Measurements from ENCODE around the gene SINHCAF.

DNA sequence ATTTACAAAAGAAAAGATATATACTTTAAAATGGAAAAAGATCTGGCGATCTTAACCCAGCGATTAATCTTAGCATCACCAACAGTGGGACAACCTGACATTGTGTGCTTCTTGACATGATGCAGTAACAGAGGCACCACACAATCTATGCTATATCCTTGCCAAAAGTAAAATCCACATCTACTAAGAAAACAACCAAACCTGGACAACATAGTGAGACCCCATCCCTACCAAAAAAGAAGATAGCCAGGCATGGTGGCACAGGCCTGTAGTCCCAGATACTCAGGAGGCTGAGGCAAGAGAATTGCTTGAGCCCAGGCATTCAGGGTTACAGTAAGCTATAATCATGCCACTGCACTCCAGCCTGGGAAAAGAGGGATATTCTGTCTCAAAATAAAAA, 50.5 kb downstream of the SINHCAF start:
- TF ChIP-seq, protein P1, sequence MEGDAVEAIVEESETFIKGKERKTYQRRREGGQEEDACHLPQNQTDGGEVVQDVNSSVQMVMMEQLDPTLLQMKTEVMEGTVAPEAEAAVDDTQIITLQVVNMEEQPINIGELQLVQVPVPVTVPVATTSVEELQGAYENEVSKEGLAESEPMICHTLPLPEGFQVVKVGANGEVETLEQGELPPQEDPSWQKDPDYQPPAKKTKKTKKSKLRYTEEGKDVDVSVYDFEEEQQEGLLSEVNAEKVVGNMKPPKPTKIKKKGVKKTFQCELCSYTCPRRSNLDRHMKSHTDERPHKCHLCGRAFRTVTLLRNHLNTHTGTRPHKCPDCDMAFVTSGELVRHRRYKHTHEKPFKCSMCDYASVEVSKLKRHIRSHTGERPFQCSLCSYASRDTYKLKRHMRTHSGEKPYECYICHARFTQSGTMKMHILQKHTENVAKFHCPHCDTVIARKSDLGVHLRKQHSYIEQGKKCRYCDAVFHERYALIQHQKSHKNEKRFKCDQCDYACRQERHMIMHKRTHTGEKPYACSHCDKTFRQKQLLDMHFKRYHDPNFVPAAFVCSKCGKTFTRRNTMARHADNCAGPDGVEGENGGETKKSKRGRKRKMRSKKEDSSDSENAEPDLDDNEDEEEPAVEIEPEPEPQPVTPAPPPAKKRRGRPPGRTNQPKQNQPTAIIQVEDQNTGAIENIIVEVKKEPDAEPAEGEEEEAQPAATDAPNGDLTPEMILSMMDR (conservative IDR thresholded peaks at IDR 0.05; ENCODE audit: low read depth in 2 of 2) = no peak
- TF ChIP-seq REST (IDR thresholded peaks at IDR 0.05; ENCODE audit: unreplicated experiment) (no peak), ETS1 (IDR thresholded peaks at IDR 0.05) (no peak), EZH2 (IDR thresholded peaks at IDR 0.05; ENCODE audit: low read depth, unreplicated experiment) (no peak), CREB1 (CRISPR knock-in tag; IDR thresholded peaks at IDR 0.05; ENCODE audit: low read depth) (no peak), EZH2phosphoT487 (IDR thresholded peaks at IDR 0.05; ENCODE audit: unreplicated experiment) (no peak), POLR2AphosphoS5 (IDR thresholded peaks at IDR 0.05; ENCODE audit: low read depth) (no peak), STAT1 (IDR thresholded peaks at IDR 0.05; ENCODE audit: unreplicated experiment) (no peak)
